HT1080 (cell line): Measurements from ENCODE around the gene ZYG11A. TPM values are rescaled to one million over a fixed set of nuclear protein-coding genes. Genes with fewer than 3 reads are reported as not detected.
A peak's percentile ranks its signal among the peaks of the same experiment; 100 is the strongest.

ENCODE experiments used
- DNase-seq: peaks from one replicate; pipeline ENCODE4 v3.0.0-alpha.2; 2015; ENCODE audit warnings: low read depth
- small RNA-seq: library from RNA; depleted of rRNA; stranded (forward); fragments of <200 nt; gene quantifications from one replicate; pipeline ENCODE3, GENCODE V24; 2014
- total RNA-seq: library from RNA; depleted of rRNA; stranded (reverse); fragments of >200 nt; shearing (Covaris generic); gene quantifications from 2 replicates; pipeline ENCODE4 v1.2.3, GENCODE V29; 2014; rRNA removed

Gene ZYG11A
- total RNA-seq, 1 experiment from 2014 or later, result 0.35 TPM

- no peak for DNase-seq
Observed at GRCh38 chr1:52917156-52917555, 74.6 kb downstream of the ZYG11A start.

GRCh38 chr1:52917581-52917980 lies 75.0 kb downstream of the ZYG11A start:
- DNase-seq, result no peak

- DNase-seq, result no peak
Observed at GRCh38 chr1:52918201-52918600, 75.6 kb downstream of the ZYG11A start.

- DNase-seq, result no peak
Observed at GRCh38 chr1:52919051-52919722, 76.6 kb downstream of the ZYG11A start.

- DNase-seq, result no peak
Observed at GRCh38 chr1:52919723-52920483, 77.3 kb downstream of the ZYG11A start.

GRCh38 chr1:52920791-52921291 lies 78.3 kb downstream of the ZYG11A start:
- no peak for DNase-seq

- no peak for DNase-seq
Observed at GRCh38 chr1:52925571-52926005, 83.0 kb downstream of the ZYG11A start.

GRCh38 chr1:52926864-52927211 lies 84.3 kb downstream of the ZYG11A start:
- no peak for DNase-seq

GRCh38 chr1:52927212-52928014 lies 84.9 kb downstream of the ZYG11A start, which contains the start of gene SCP2:
TSS of gene SCP2 (plus strand) at chr1:52927276. CDS start at chr1:52927397, 121 bp downstream.
- DNase-seq, result peak; percentile 26

- DNase-seq, result no peak
Observed at GRCh38 chr1:52928015-52928404, 85.5 kb downstream of the ZYG11A start.

GRCh38 chr1:52929019-52929418 lies 86.5 kb downstream of the ZYG11A start:
- no peak for DNase-seq

GRCh38 chr1:52937433-52938182 lies 95.0 kb downstream of the ZYG11A start:
- DNase-seq, result no peak

- DNase-seq, result no peak
Observed at GRCh38 chr1:52938183-52938451, 95.6 kb downstream of the ZYG11A start.

- DNase-seq, result no peak
Observed at GRCh38 chr1:52943876-52944416, 101.4 kb downstream of the ZYG11A start.

- no peak for DNase-seq
Observed at GRCh38 chr1:52944566-52944965, 102.0 kb downstream of the ZYG11A start.

Small RNA genes within 50 kb of the gene (small RNA-seq; reads per million reads assigned to genes)
- gene AC099677.1, result not detected
- not detected for gene AC099677.2
- gene MIR1273F, result not detected
- gene MIR1273G, result not detected
- not detected for gene MIR5095
- not detected for gene RNU6-969P

Other genes with a start within 250 kb of the ZYG11A start
- gene GPX7, start 240.4 kb upstream of the ZYG11A start, total RNA-seq, result not detected in 2 replicates
- not detected in 2 replicates for gene SHISAL2A, start 209.6 kb upstream of the ZYG11A start, total RNA-seq
- gene COA7, start 144.4 kb upstream of the ZYG11A start, total RNA-seq, result 16.1 and 22.2 TPM in 2 replicates
- gene ZYG11B, start 116.3 kb upstream of the ZYG11A start, total RNA-seq, result 14.6 and 18.3 TPM in 2 replicates
- 1.4 and 2.5 TPM in 2 replicates for gene ECHDC2, start 79.0 kb downstream of the ZYG11A start, total RNA-seq
- 40.9 and 59.3 TPM in 2 replicates for gene SCP2, start 84.5 kb downstream of the ZYG11A start, total RNA-seq
- not detected in 2 replicates for gene PODN, start 219.5 kb downstream of the ZYG11A start, total RNA-seq